Neural cell (in vitro differentiated cells): ENCODE results near the gene RNASE7. TPM values are rescaled to one million over a fixed set of nuclear protein-coding genes. Genes with fewer than 3 reads are reported as not detected.

Source experiments
- H2AFZ ChIP-seq: fragments of 200-600, 300-800 bp; sonication (generic), shearing (Covaris generic); 2 replicates; pipeline ENCODE4 v1.6.0; 2014; ENCODE audit warnings: low read depth, mild to moderate bottlenecking, antibody characterized with exemption, low read length, moderate library complexity
- H3F3A ChIP-seq: fragments of 200-600 bp; shearing (Covaris generic); 2 replicates; pipeline ENCODE4 v1.6.1; 2016; ENCODE audit warnings: mild to moderate bottlenecking, moderate library complexity, mixed read lengths, antibody characterized with exemption, low read length; ENCODE audit not compliant: insufficient read depth, poor library complexity, severe bottlenecking
- H3K27ac ChIP-seq: fragments of 200-600, 300-800 bp; sonication (generic), shearing (Covaris generic); 2 replicates; pipeline ENCODE4 v1.5.1; 2014; ENCODE audit warnings: mild to moderate bottlenecking, low read length, moderate library complexity
- H3K27me3 ChIP-seq: fragments of 300-800, 200-600 bp; sonication (generic), shearing (Covaris generic); 2 replicates; pipeline ENCODE4 v1.6.0; 2014; ENCODE audit warnings: mild to moderate bottlenecking, low read depth, low read length, moderate library complexity; ENCODE audit not compliant: insufficient read depth
- H3K36me3 ChIP-seq: fragments of 300-800, 200-600 bp; sonication (generic), shearing (Covaris generic); 2 replicates; pipeline ENCODE4 v1.5.1; 2014; ENCODE audit warnings: mild to moderate bottlenecking, antibody characterized with exemption, low read length, moderate library complexity; ENCODE audit not compliant: insufficient read depth
- H3K4me2 ChIP-seq: fragments of 300-800, 200-600 bp; sonication (generic), shearing (Covaris generic); 2 replicates; pipeline ENCODE4 v1.6.0; 2014; ENCODE audit warnings: mild to moderate bottlenecking, low read length
- H3K4me3 ChIP-seq: fragments of 300-800, 200-600 bp; sonication (generic), shearing (Covaris generic); 2 replicates; pipeline ENCODE4 v1.5.1; 2014; ENCODE audit warnings: mild to moderate bottlenecking, low read length, moderate library complexity
- H3K79me2 ChIP-seq: fragments of 200-600 bp; shearing (Covaris generic); replicated peaks from 2 replicates; pipeline ENCODE4 v1.6.0; 2014; ENCODE audit warnings: mild to moderate bottlenecking, low read length, moderate library complexity; ENCODE audit not compliant: insufficient read depth
- H3K9ac ChIP-seq: fragments of 300-800, 200-600 bp; sonication (generic), shearing (Covaris generic); 2 replicates; pipeline ENCODE4 v1.6.1; 2016; ENCODE audit warnings: mild to moderate bottlenecking, low read length, mixed read lengths
- H3K9me2 ChIP-seq: fragments of 200-600 bp; shearing (Covaris generic); 2 replicates; pipeline ENCODE4 v1.6.1; 2016; ENCODE audit warnings: mild to moderate bottlenecking, low read length, mixed read lengths; ENCODE audit not compliant: insufficient read depth
- H3K9me3 ChIP-seq: fragments of 200-600, 300-800 bp; sonication (generic), shearing (Covaris generic); 2 replicates; pipeline ENCODE4 v1.6.1; 2016; ENCODE audit warnings: mild to moderate bottlenecking, mixed run types, low read length, moderate library complexity, mixed read lengths
- H4K20me1 ChIP-seq: fragments of 200-600 bp; shearing (Covaris generic); 2 replicates; pipeline ENCODE4 v1.6.1; 2016; ENCODE audit warnings: mild to moderate bottlenecking, mixed run types; ENCODE audit not compliant: insufficient read depth
- CTCF ChIP-seq: fragments of 450-650 bp; IDR thresholded peaks from 2 replicates; pipeline ENCODE4 v1.5.1; 2014; ENCODE audit warnings: antibody characterized with exemption, mild to moderate bottlenecking, moderate library complexity; ENCODE audit not compliant: poor library complexity, severe bottlenecking
- EZH2 ChIP-seq: fragments of 200-600, 300-800 bp; shearing (Covaris generic), sonication (generic); IDR thresholded peaks from 2 replicates; pipeline ENCODE4 v1.6.1; 2014; ENCODE audit warnings: antibody characterized with exemption, low read length, borderline replicate concordance, mild to moderate bottlenecking; ENCODE audit not compliant: insufficient read depth, poor library complexity, severe bottlenecking
- MXI1 ChIP-seq: fragments of 450-650 bp; conservative IDR thresholded peaks from 2 replicates; pipeline ENCODE4 v1.6.1; 2014; ENCODE audit warnings: antibody characterized with exemption, mild to moderate bottlenecking; ENCODE audit not compliant: poor library complexity, severe bottlenecking
- POLR2AphosphoS5 ChIP-seq: IDR thresholded peaks from 2 replicates; pipeline ENCODE4 v1.6.1; 2012
- SMC3 ChIP-seq: fragments of 450-650 bp; conservative IDR thresholded peaks from 2 replicates; pipeline ENCODE4 v1.6.1; 2014; ENCODE audit warnings: antibody characterized with exemption, mild to moderate bottlenecking, moderate library complexity; ENCODE audit not compliant: poor library complexity
- TAF1 ChIP-seq: IDR thresholded peaks from 2 replicates; pipeline ENCODE4 v1.6.1; 2012; ENCODE audit warnings: low read depth
- polyA plus RNA-seq: library from polyadenylated mRNA; depleted of rRNA; stranded (reverse); fragments of >200 nt; gene quantifications from 2 replicates; pipeline ENCODE4 v1.2.3, GENCODE V29; 2014
- TF ChIP-seq, protein P1 (sequence below): IDR thresholded peaks from 2 replicates; pipeline ENCODE4 v1.6.1; 2012; ENCODE audit warnings: borderline replicate concordance

Gene RNASE7
- polyA plus RNA-seq, 1 donor from 2014 or later, result not detected

GRCh38 chr14:20997115-20997514 lies 45.0 kb upstream of the RNASE7 start:
- Histone ChIP-seq H2AFZ (no peak overlapping the region), H4K20me1 (no peaks in the 10 kb centered on the region), H3K4me2 (no peak overlapping the region), H3K4me3 (no peak overlapping the region), H3F3A (no peaks in the 10 kb centered on the region), H3K9me2 (no peaks in the 10 kb centered on the region), H3K79me2 (peaks cover 3% of the 10 kb centered on the region), H3K27ac (no peak overlapping the region), H3K36me3 (peaks cover 4% of the 10 kb centered on the region), H3K9me3 (no peaks in the 10 kb centered on the region), H3K27me3 (no peaks in the 10 kb centered on the region), H3K9ac (no peak overlapping the region)
- no peak for TF ChIP-seq SMC3
- TF ChIP-seq TAF1, result no peak
- TF ChIP-seq, protein P1, sequence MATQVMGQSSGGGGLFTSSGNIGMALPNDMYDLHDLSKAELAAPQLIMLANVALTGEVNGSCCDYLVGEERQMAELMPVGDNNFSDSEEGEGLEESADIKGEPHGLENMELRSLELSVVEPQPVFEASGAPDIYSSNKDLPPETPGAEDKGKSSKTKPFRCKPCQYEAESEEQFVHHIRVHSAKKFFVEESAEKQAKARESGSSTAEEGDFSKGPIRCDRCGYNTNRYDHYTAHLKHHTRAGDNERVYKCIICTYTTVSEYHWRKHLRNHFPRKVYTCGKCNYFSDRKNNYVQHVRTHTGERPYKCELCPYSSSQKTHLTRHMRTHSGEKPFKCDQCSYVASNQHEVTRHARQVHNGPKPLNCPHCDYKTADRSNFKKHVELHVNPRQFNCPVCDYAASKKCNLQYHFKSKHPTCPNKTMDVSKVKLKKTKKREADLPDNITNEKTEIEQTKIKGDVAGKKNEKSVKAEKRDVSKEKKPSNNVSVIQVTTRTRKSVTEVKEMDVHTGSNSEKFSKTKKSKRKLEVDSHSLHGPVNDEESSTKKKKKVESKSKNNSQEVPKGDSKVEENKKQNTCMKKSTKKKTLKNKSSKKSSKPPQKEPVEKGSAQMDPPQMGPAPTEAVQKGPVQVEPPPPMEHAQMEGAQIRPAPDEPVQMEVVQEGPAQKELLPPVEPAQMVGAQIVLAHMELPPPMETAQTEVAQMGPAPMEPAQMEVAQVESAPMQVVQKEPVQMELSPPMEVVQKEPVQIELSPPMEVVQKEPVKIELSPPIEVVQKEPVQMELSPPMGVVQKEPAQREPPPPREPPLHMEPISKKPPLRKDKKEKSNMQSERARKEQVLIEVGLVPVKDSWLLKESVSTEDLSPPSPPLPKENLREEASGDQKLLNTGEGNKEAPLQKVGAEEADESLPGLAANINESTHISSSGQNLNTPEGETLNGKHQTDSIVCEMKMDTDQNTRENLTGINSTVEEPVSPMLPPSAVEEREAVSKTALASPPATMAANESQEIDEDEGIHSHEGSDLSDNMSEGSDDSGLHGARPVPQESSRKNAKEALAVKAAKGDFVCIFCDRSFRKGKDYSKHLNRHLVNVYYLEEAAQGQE, result no peak
- no peak for TF ChIP-seq POLR2AphosphoS5

GRCh38 chr14:20997564-20997963 lies 44.6 kb upstream of the RNASE7 start:
- Histone ChIP-seq H3K4me2 (no peak overlapping the region), H3K79me2 (no peaks in the 10 kb centered on the region)

More at GRCh38 chr14:20997564-20997963, 44.6 kb upstream of the RNASE7 start:
- Histone ChIP-seq H3K4me3 (no peak overlapping the region), H3K36me3 (peaks cover 4% of the 10 kb centered on the region), H2AFZ (no peak overlapping the region), H3K9ac (no peak overlapping the region), H4K20me1 (no peaks in the 10 kb centered on the region), H3K27me3 (no peaks in the 10 kb centered on the region), H3K9me2 (no peaks in the 10 kb centered on the region), H3F3A (no peaks in the 10 kb centered on the region), H3K27ac (no peak overlapping the region), H3K9me3 (no peaks in the 10 kb centered on the region)
- TF ChIP-seq SMC3 (no peak), MXI1 (no peak), CTCF (no peak), TAF1 (no peak), EZH2 (no peak)
- TF ChIP-seq, protein P1, result no peak
